ENCODE measurements around the gene RNH1. TPM values are rescaled to one million over a fixed set of nuclear protein-coding genes. Genes with fewer than 3 reads are reported as not detected.

Gene RNH1
- total RNA-seq, 2 experiments from 2014 or later: 131 to 132 TPM

GRCh38 chr11:446891-447290, 60.2 kb downstream of the RNH1 start:
- Mint-ChIP-seq H3K9me3 (no peaks in the 10 kb centered on the region), H3K27me3 (no peaks in the 10 kb centered on the region), H3K4me1 (ENCODE audit: low read depth) (peaks cover 26% of the 10 kb centered on the region), H3K4me3 (peak overlapping the region; percentile 56), H3K27ac (no peak overlapping the region), H3K36me3 (ENCODE audit: low read depth) (peaks cover 5% of the 10 kb centered on the region)
- Histone ChIP-seq H3K9me3 (ENCODE audit: control insufficient read depth in 1 of 2, insufficient read depth in 1 of 2, low read length in 2 of 2) (no peaks in the 10 kb centered on the region), H3K27me3 (ENCODE audit: control insufficient read depth in 1 of 2, insufficient read depth in 2 of 2, low read length in 2 of 2) (no peaks in the 10 kb centered on the region), H3K4me3 (ENCODE audit: low read length) (no peak overlapping the region), H3K4me1 (ENCODE audit: insufficient read depth, low read length) (peaks cover 47% of the 10 kb centered on the region), H3K27ac (ENCODE audit: low read depth in 1 of 2, low read length in 2 of 2) (no peak overlapping the region), H3K36me3 (ENCODE audit: insufficient read depth, low read length) (no peaks in the 10 kb centered on the region)
- no peak for TF ChIP-seq CTCF (IDR thresholded peaks at IDR 0.05)
- CTCF ChIA-PET: interaction anchor here (1.1 to 2.1 kb wide), 4 partner anchors 31 to 196 kb away, joined by 3 to 16 read pairs (median 4); partner anchors contain the start of gene SIGIRR
- POLR2A ChIA-PET: interaction anchor here (0.6 to 4.7 kb wide), 6 partner anchors 31 to 238 kb away, joined by 3 to 88 read pairs (median 8); partner anchors contain the start of genes RNH1 and SIGIRR
- DNase-seq (no peak), ATAC-seq (ENCODE audit: poor library complexity) (no peak)
- intact Hi-C loops (cut with DNase I, micrococcal nuclease): no loop called here

GRCh38 chr11:445765-446588, 61.1 kb downstream of the RNH1 start:
- Histone ChIP-seq H3K27me3 (ENCODE audit: control insufficient read depth in 1 of 2, insufficient read depth in 2 of 2, low read length in 2 of 2) (no peaks in the 10 kb centered on the region), H3K9me3 (ENCODE audit: control insufficient read depth in 1 of 2, insufficient read depth in 1 of 2, low read length in 2 of 2) (no peaks in the 10 kb centered on the region), H3K36me3 (ENCODE audit: insufficient read depth, low read length) (no peaks in the 10 kb centered on the region), H3K4me3 (ENCODE audit: low read length) (no peak overlapping the region), H3K27ac (ENCODE audit: low read depth in 1 of 2, low read length in 2 of 2) (no peak overlapping the region), H3K4me1 (ENCODE audit: insufficient read depth, low read length) (peaks cover 47% of the 10 kb centered on the region)
- Mint-ChIP-seq H3K4me3 (peak overlapping the region; percentile 42), H3K36me3 (ENCODE audit: low read depth) (peaks cover 3% of the 10 kb centered on the region), H3K4me1 (ENCODE audit: low read depth) (peaks cover 20% of the 10 kb centered on the region), H3K9me3 (no peaks in the 10 kb centered on the region), H3K27ac (peak overlapping the region; percentile 56), H3K27me3 (no peaks in the 10 kb centered on the region)
- CTCF ChIA-PET: interaction anchor here (1.1 to 1.8 kb wide), 3 partner anchors 39 to 73 kb away, joined by 3 to 5 read pairs (median 3); no protein-coding TSS in a partner anchor
- POLR2A ChIA-PET: interaction anchor here (1.3 kb wide), 1 partner anchor 29 kb away, joined by 3 read pairs; no protein-coding TSS in a partner anchor
- intact Hi-C loops (cut with DNase I, micrococcal nuclease): no loop called here
- DNase-seq: no peak
- TF ChIP-seq CTCF (IDR thresholded peaks at IDR 0.05): no peak
- ATAC-seq (ENCODE audit: poor library complexity): no peak

Other genes starting within 250 kb of the RNH1 start
- gene NLRP6, start 228.8 kb downstream of the RNH1 start, total RNA-seq: 10 to 100 TPM; 14.4 to 14.7 TPM
- 100 to 1,000 TPM; 670 to 671 TPM for gene PGGHG, start 218.1 kb downstream of the RNH1 start, total RNA-seq
- gene IFITM5, start 207.7 kb downstream of the RNH1 start, total RNA-seq: not detected
- 100 to 1,000 TPM; 364 to 383 TPM for gene IFITM2, start 199.4 kb downstream of the RNH1 start, total RNA-seq
- 100 to 1,000 TPM; 286 to 306 TPM for gene IFITM1, start 193.2 kb downstream of the RNH1 start, total RNA-seq
- 10 to 100 TPM; 15.9 to 20.1 TPM for gene IFITM3, start 186.4 kb downstream of the RNH1 start, total RNA-seq
- 1 to 10 TPM; 4.2 to 6.0 TPM for gene B4GALNT4, start 137.7 kb downstream of the RNH1 start, total RNA-seq
- under 1 TPM in 1 of 2 experiments, not detected in 1; 0.60 TPM for gene PKP3, start 113.0 kb downstream of the RNH1 start, total RNA-seq
- gene SIGIRR, start 92.2 kb downstream of the RNH1 start, total RNA-seq: 100 to 1,000 TPM; 358 to 392 TPM
- 100 to 1,000 TPM; 109 to 114 TPM for gene ANO9, start 65.2 kb downstream of the RNH1 start, total RNA-seq
- gene PTDSS2, start 57.0 kb downstream of the RNH1 start, total RNA-seq: 10 to 100 TPM; 15.2 to 18.4 TPM
- gene HRAS, start 28.3 kb upstream of the RNH1 start, total RNA-seq: 10 to 100 TPM; 23.7 to 23.9 TPM
- gene LRRC56, start 30.3 kb upstream of the RNH1 start, total RNA-seq: 1 to 10 TPM; 2.4 TPM
- gene LMNTD2, start 53.5 kb upstream of the RNH1 start, total RNA-seq: 10 to 100 TPM in 1 of 2 experiments, 1 to 10 TPM in 1; 8.2 to 10.3 TPM
- 10 to 100 TPM; 14.1 to 15.7 TPM for gene RASSF7, start 53.7 kb upstream of the RNH1 start, total RNA-seq
- gene PHRF1, start 69.2 kb upstream of the RNH1 start, total RNA-seq: 10 to 100 TPM; 37.1 to 37.6 TPM
- gene IRF7, start 108.7 kb upstream of the RNH1 start, total RNA-seq: 10 to 100 TPM; 36.5 to 37.7 TPM
- gene CDHR5, start 117.7 kb upstream of the RNH1 start, total RNA-seq: not detected
- not detected for gene SCT, start 119.9 kb upstream of the RNH1 start, total RNA-seq
- under 1 TPM; 0.70 to 0.82 TPM for gene DRD4, start 130.0 kb upstream of the RNH1 start, total RNA-seq
- gene DEAF1, start 188.0 kb upstream of the RNH1 start, total RNA-seq: 10 to 100 TPM; 68.4 to 79.6 TPM
- 10 to 100 TPM; 21.0 to 22.0 TPM for gene TMEM80, start 188.6 kb upstream of the RNH1 start, total RNA-seq
- gene EPS8L2, start 199.0 kb upstream of the RNH1 start, total RNA-seq: 1 to 10 TPM; 3.5 to 4.0 TPM
- gene TALDO1, start 240.2 kb upstream of the RNH1 start, total RNA-seq: 10 to 100 TPM; 26.2 to 27.7 TPM